Progenitor cell of endocrine pancreas (in vitro differentiated cells): ENCODE data around the gene CPA1. TPM values are rescaled to one million over a fixed set of nuclear protein-coding genes. Genes with fewer than 3 reads are reported as not detected.
A peak's percentile ranks its signal among the peaks of the same experiment; 100 is the strongest.

Experiments
- DNase-seq: peaks from one replicate; pipeline ENCODE4 v3.0.0; 2021; ENCODE audit warnings: low spot score; ENCODE audit not compliant: unreplicated experiment
- H3K27ac Mint-ChIP-seq: 2 replicates; pipeline ENCODE4 v1.8.0; 2021; ENCODE audit warnings: mild to moderate bottlenecking, moderate library complexity, mixed read lengths
- H3K27me3 Mint-ChIP-seq: 2 replicates; pipeline ENCODE4 v1.8.0; 2021; ENCODE audit warnings: mixed read lengths
- H3K36me3 Mint-ChIP-seq: 2 replicates; pipeline ENCODE4 v1.8.0; 2022; ENCODE audit warnings: mixed read lengths; ENCODE audit not compliant: insufficient read depth
- H3K4me1 Mint-ChIP-seq: 2 replicates; pipeline ENCODE4 v1.8.0; 2021; ENCODE audit warnings: low read depth, mixed read lengths
- H3K4me3 Mint-ChIP-seq: 2 replicates; pipeline ENCODE4 v1.8.0; 2021; ENCODE audit warnings: low read depth, mild to moderate bottlenecking, moderate library complexity, mixed read lengths
- H3K9me3 Mint-ChIP-seq: 2 replicates; pipeline ENCODE4 v1.8.0; 2021; ENCODE audit warnings: low read depth, mixed read lengths
- CTCF ChIP-seq: fragments of 200-600 bp; sonication (generic); IDR thresholded peaks from one replicate; pipeline ENCODE4 v1.5.0; 2021; ENCODE audit warnings: antibody characterized with exemption, mild to moderate bottlenecking; ENCODE audit not compliant: unreplicated experiment
- total RNA-seq: library from RNA; stranded (reverse); gene quantifications from 2 replicates; pipeline ENCODE4 v1.2.1, GENCODE V29; 2021

Gene CPA1
- total RNA-seq, 1 donor from 2014 or later = 17.8 TPM

- peaks cover 3% of the 10 kb centered on the region for H3K36me3 Mint-ChIP-seq
- H3K27ac Mint-ChIP-seq = no peak overlapping the region
These were observed 38.0 kb downstream of the CPA1 start for GRCh38 chr7:130418306-130418705.

GRCh38 chr7:130419658-130420057 lies 39.4 kb downstream of the CPA1 start:
- H3K9me3 Mint-ChIP-seq = no peaks in the 10 kb centered on the region
- H3K4me1 Mint-ChIP-seq = peaks cover 33% of the 10 kb centered on the region
- TF ChIP-seq CTCF = no peak
- no peaks in the 10 kb centered on the region for H3K27me3 Mint-ChIP-seq
- H3K27ac Mint-ChIP-seq = peak overlapping the region; percentile 86
- H3K36me3 Mint-ChIP-seq = peaks cover 3% of the 10 kb centered on the region
- H3K4me3 Mint-ChIP-seq = no peak overlapping the region
- DNase-seq = no peak

More at GRCh38 chr7:130418306-130418705, 38.0 kb downstream of the CPA1 start:
- no peak overlapping the region for H3K4me3 Mint-ChIP-seq
- no peak for DNase-seq
- H3K4me1 Mint-ChIP-seq = peaks cover 37% of the 10 kb centered on the region
- H3K9me3 Mint-ChIP-seq = no peaks in the 10 kb centered on the region
- no peaks in the 10 kb centered on the region for H3K27me3 Mint-ChIP-seq
- no peak for TF ChIP-seq CTCF

- Mint-ChIP-seq H3K9me3 (no peaks in the 10 kb centered on the region), H3K27me3 (no peaks in the 10 kb centered on the region), H3K4me1 (peaks cover 35% of the 10 kb centered on the region), H3K4me3 (no peak overlapping the region), H3K27ac (peak overlapping the region; percentile 39), H3K36me3 (peaks cover 5% of the 10 kb centered on the region)
- no peak for DNase-seq
- TF ChIP-seq CTCF = no peak
These were observed 40.8 kb downstream of the CPA1 start for GRCh38 chr7:130420943-130421578.

DNA sequence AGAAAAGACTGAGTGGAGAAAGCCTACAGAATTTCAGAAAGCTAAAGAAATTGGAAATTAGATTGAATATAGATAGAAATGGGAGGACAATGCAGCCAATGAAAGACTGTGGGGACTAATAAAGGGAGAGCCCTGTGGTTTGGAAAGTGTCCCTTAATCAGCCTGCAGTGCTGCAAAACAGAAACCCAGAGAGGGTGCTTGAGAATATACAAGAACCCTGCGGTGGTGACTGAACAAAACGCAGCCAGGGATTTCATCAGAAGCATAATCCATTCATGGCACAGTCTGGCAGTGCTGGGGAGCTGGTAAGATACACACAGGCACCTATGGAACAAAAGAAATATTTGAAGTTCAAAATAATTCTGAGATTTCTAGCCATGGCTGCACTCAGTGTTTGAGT lies 41.4 kb downstream of the CPA1 start:
- Mint-ChIP-seq H3K9me3 (no peaks in the 10 kb centered on the region), H3K27me3 (no peaks in the 10 kb centered on the region), H3K36me3 (peaks cover 5% of the 10 kb centered on the region), H3K4me3 (no peak overlapping the region), H3K4me1 (peaks cover 37% of the 10 kb centered on the region), H3K27ac (peak overlapping the region; percentile 59)
- no peak for DNase-seq
- no peak for TF ChIP-seq CTCF

DNA sequence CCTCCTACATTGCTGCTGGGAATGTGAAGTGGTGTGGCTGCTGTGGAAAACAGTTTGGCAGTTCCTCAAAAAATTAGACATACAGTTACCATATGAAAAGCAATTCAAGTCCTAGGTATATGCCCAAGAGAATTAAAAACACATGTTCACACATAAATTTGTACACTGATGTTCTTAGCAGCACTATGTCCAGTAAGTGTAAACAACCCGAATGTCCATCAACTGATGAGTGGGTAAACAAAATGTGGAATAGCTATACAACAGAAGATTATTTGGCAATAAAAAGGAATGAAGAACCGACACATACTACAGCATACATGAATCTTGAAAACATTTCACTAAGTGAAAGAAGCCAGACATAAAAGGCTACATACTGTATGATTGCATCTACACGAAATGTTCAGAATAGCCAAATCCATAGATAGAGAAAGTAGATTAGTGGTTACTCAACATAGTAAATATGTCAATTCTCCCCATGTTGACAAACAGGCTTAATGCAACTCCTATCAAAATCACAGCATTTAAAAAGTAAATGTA lies 43.3 kb downstream of the CPA1 start:
- TF ChIP-seq CTCF = no peak
- Mint-ChIP-seq H3K4me3 (no peak overlapping the region), H3K9me3 (no peaks in the 10 kb centered on the region), H3K4me1 (peaks cover 40% of the 10 kb centered on the region), H3K27ac (no peak overlapping the region), H3K36me3 (peaks cover 6% of the 10 kb centered on the region), H3K27me3 (no peaks in the 10 kb centered on the region)
- DNase-seq = no peak
